Measurements from ENCODE around the gene CEP350.

CEP350 gene

GRCh38 chr1:179921981-179922872 lies 32.4 kb upstream of the CEP350 start:
- H3K4me1 ChIP-seq (ENCODE audit: control extremely low read depth in 1 of 4, control insufficient read depth in 4 of 4, insufficient read depth in 4 of 4, low read length in 3 of 4) = peaks cover 0 to 6% (median 0%) of the 10 kb centered on the region in 4 experiments
- no peaks in the 10 kb centered on the region for H3K9me3 ChIP-seq (ENCODE audit: control extremely low read depth in 1 of 5, control insufficient read depth in 4 of 5, insufficient read depth in 2 of 5, low read depth in 1 of 5, low read length in 4 of 5)
- H3K27ac ChIP-seq (ENCODE audit: insufficient read depth in 1 of 2, low read depth in 1 of 2, low read length in 2 of 2, poor library complexity in 1 of 2, severe bottlenecking in 2 of 2) = no peak overlapping the region
- ChIA-PET POLR2A (interaction anchor here (0.6 kb wide), 1 partner anchor 154 kb away, joined by 5 read pairs; no protein-coding TSS in a partner anchor), CTCF (interaction anchor here (0.7 to 1.5 kb wide), 5 partner anchors 9 to 28 kb away, joined by 3 to 5 read pairs (median 3); no protein-coding TSS in a partner anchor)
- 98% methylated on average over 4 of the region's 8 CpGs for WGBS (ENCODE audit: insufficient coverage)
- peaks cover 7 to 33% (median 23%) of the 10 kb centered on the region in 4 experiments for H3K36me3 ChIP-seq (ENCODE audit: control insufficient read depth in 4 of 4, insufficient read depth in 4 of 4, low read length in 3 of 4)
- H3K4me3 ChIP-seq (ENCODE audit: control insufficient read depth in 1 of 7, extremely low read depth in 1 of 7, insufficient read depth in 4 of 7, low read depth in 2 of 7, low read length in 6 of 7) = no peak overlapping the region
- no peaks in the 10 kb centered on the region for H3K27me3 ChIP-seq (replicated peaks in 2 of 5; ENCODE audit: control insufficient read depth in 4 of 5, insufficient read depth in 5 of 5, low read length in 4 of 5)
- no peak for DNase-seq

GRCh38 chr1:179923029-179923428 lies 31.6 kb upstream of the CEP350 start:
- Histone ChIP-seq H3K4me1 (ENCODE audit: control extremely low read depth in 1 of 4, control insufficient read depth in 4 of 4, insufficient read depth in 4 of 4, low read length in 3 of 4) (peaks cover 0 to 6% (median 0%) of the 10 kb centered on the region in 4 experiments), H3K36me3 (ENCODE audit: control insufficient read depth in 4 of 4, insufficient read depth in 4 of 4, low read length in 3 of 4) (peaks cover under 1 to 25% (median 15%) of the 10 kb centered on the region in 4 experiments), H3K27ac (ENCODE audit: insufficient read depth in 1 of 2, low read depth in 1 of 2, low read length in 2 of 2, poor library complexity in 1 of 2, severe bottlenecking in 2 of 2) (no peak overlapping the region), H3K27me3 (replicated peaks in 2 of 5; ENCODE audit: control insufficient read depth in 4 of 5, insufficient read depth in 5 of 5, low read length in 4 of 5) (no peaks in the 10 kb centered on the region), H3K9me3 (ENCODE audit: control extremely low read depth in 1 of 5, control insufficient read depth in 4 of 5, insufficient read depth in 2 of 5, low read depth in 1 of 5, low read length in 4 of 5) (no peaks in the 10 kb centered on the region), H3K4me3 (ENCODE audit: control insufficient read depth in 1 of 7, extremely low read depth in 1 of 7, insufficient read depth in 4 of 7, low read depth in 2 of 7, low read length in 6 of 7) (no peak overlapping the region)
- DNase-seq = peak in 1 of 3 donors; percentile 9
- ChIA-PET POLR2A (no interaction called here), CTCF (interaction anchor here (0.9 to 1.5 kb wide), 3 partner anchors 13 to 28 kb away, joined by 3 to 4 read pairs (median 3); no protein-coding TSS in a partner anchor)

GRCh38 chr1:179924268-179924667 lies 30.3 kb upstream of the CEP350 start:
- WGBS (ENCODE audit: insufficient coverage) = no CpG with 5 or more reads among the region's 1 CpG

GRCh38 chr1:179925302-179925701 lies 29.3 kb upstream of the CEP350 start:
- H3K27me3 ChIP-seq (replicated peaks in 2 of 5; ENCODE audit: control insufficient read depth in 4 of 5, insufficient read depth in 5 of 5, low read length in 4 of 5) = no peaks in the 10 kb centered on the region
- ChIA-PET POLR2A (interaction anchor here (0.6 kb wide), 1 partner anchor 10 kb away, joined by 3 read pairs; no protein-coding TSS in a partner anchor), CTCF (interaction anchor here (1.4 kb wide), 1 partner anchor 17 kb away, joined by 3 read pairs; no protein-coding TSS in a partner anchor)
- peaks cover 0 to 6% (median 0%) of the 10 kb centered on the region in 4 experiments for H3K4me1 ChIP-seq (ENCODE audit: control extremely low read depth in 1 of 4, control insufficient read depth in 4 of 4, insufficient read depth in 4 of 4, low read length in 3 of 4)
- no peak overlapping the region for H3K27ac ChIP-seq (ENCODE audit: insufficient read depth in 1 of 2, low read depth in 1 of 2, low read length in 2 of 2, poor library complexity in 1 of 2, severe bottlenecking in 2 of 2)
- no peak for DNase-seq
- WGBS (ENCODE audit: insufficient coverage) = 100% methylated on average over 2 of the region's 5 CpGs
- no peak overlapping the region for H3K4me3 ChIP-seq (ENCODE audit: control insufficient read depth in 1 of 7, extremely low read depth in 1 of 7, insufficient read depth in 4 of 7, low read depth in 2 of 7, low read length in 6 of 7)
- H3K9me3 ChIP-seq (ENCODE audit: control extremely low read depth in 1 of 5, control insufficient read depth in 4 of 5, insufficient read depth in 2 of 5, low read depth in 1 of 5, low read length in 4 of 5) = no peaks in the 10 kb centered on the region
- H3K36me3 ChIP-seq (ENCODE audit: control insufficient read depth in 4 of 4, insufficient read depth in 4 of 4, low read length in 3 of 4) = peaks cover 0 to 9% (median 3%) of the 10 kb centered on the region in 4 experiments

More at GRCh38 chr1:179924268-179924667, 30.3 kb upstream of the CEP350 start:
- no peaks in the 10 kb centered on the region for H3K27me3 ChIP-seq (replicated peaks in 2 of 5; ENCODE audit: control insufficient read depth in 4 of 5, insufficient read depth in 5 of 5, low read length in 4 of 5)
- ChIA-PET CTCF (no interaction called here), POLR2A (interaction anchor here (0.6 to 1.0 kb wide), 2 partner anchors 8 to 42 kb away, joined by 3 read pairs; partner anchors contain the start of gene TOR1AIP1)
- no peak overlapping the region for H3K4me3 ChIP-seq (ENCODE audit: control insufficient read depth in 1 of 7, extremely low read depth in 1 of 7, insufficient read depth in 4 of 7, low read depth in 2 of 7, low read length in 6 of 7)
- no peaks in the 10 kb centered on the region for H3K9me3 ChIP-seq (ENCODE audit: control extremely low read depth in 1 of 5, control insufficient read depth in 4 of 5, insufficient read depth in 2 of 5, low read depth in 1 of 5, low read length in 4 of 5)
- H3K36me3 ChIP-seq (ENCODE audit: control insufficient read depth in 4 of 4, insufficient read depth in 4 of 4, low read length in 3 of 4) = peaks cover 0 to 14% (median 7%) of the 10 kb centered on the region in 4 experiments
- H3K4me1 ChIP-seq (ENCODE audit: control extremely low read depth in 1 of 4, control insufficient read depth in 4 of 4, insufficient read depth in 4 of 4, low read length in 3 of 4) = peaks cover 0 to 6% (median 0%) of the 10 kb centered on the region in 4 experiments
- H3K27ac ChIP-seq (ENCODE audit: insufficient read depth in 1 of 2, low read depth in 1 of 2, low read length in 2 of 2, poor library complexity in 1 of 2, severe bottlenecking in 2 of 2) = no peak overlapping the region
- DNase-seq = no peak

GRCh38 chr1:179925922-179926849 lies 28.4 kb upstream of the CEP350 start:
- no peak overlapping the region for H3K4me3 ChIP-seq (ENCODE audit: control insufficient read depth in 1 of 7, extremely low read depth in 1 of 7, insufficient read depth in 4 of 7, low read depth in 2 of 7, low read length in 6 of 7)
- WGBS (ENCODE audit: insufficient coverage) = no CpG with 5 or more reads among the region's 4 CpGs
- POLR2A ChIA-PET = no interaction called here
- DNase-seq = no peak
- H3K9me3 ChIP-seq (ENCODE audit: control extremely low read depth in 1 of 5, control insufficient read depth in 4 of 5, insufficient read depth in 2 of 5, low read depth in 1 of 5, low read length in 4 of 5) = no peaks in the 10 kb centered on the region
- H3K36me3 ChIP-seq (ENCODE audit: control insufficient read depth in 4 of 4, insufficient read depth in 4 of 4, low read length in 3 of 4) = peaks cover 0 to 9% (median 3%) of the 10 kb centered on the region in 4 experiments
- no peak overlapping the region for H3K27ac ChIP-seq (ENCODE audit: insufficient read depth in 1 of 2, low read depth in 1 of 2, low read length in 2 of 2, poor library complexity in 1 of 2, severe bottlenecking in 2 of 2)
- no peaks in the 10 kb centered on the region for H3K27me3 ChIP-seq (replicated peaks in 2 of 5; ENCODE audit: control insufficient read depth in 4 of 5, insufficient read depth in 5 of 5, low read length in 4 of 5)
- CTCF ChIA-PET = interaction anchor here (1.4 kb wide), 1 partner anchor 16 kb away, joined by 3 read pairs; no protein-coding TSS in a partner anchor
- H3K4me1 ChIP-seq (ENCODE audit: control extremely low read depth in 1 of 4, control insufficient read depth in 4 of 4, insufficient read depth in 4 of 4, low read length in 3 of 4) = peaks cover 0 to 6% (median 0%) of the 10 kb centered on the region in 4 experiments

- ChIA-PET CTCF (interaction anchor here (1.4 kb wide), 1 partner anchor 16 kb away, joined by 3 read pairs; no protein-coding TSS in a partner anchor), POLR2A (no interaction called here)
- H3K27ac ChIP-seq (ENCODE audit: insufficient read depth in 1 of 2, low read depth in 1 of 2, low read length in 2 of 2, poor library complexity in 1 of 2, severe bottlenecking in 2 of 2) = no peak overlapping the region
- no peak overlapping the region for H3K4me3 ChIP-seq (ENCODE audit: control insufficient read depth in 1 of 7, extremely low read depth in 1 of 7, insufficient read depth in 4 of 7, low read depth in 2 of 7, low read length in 6 of 7)
- H3K27me3 ChIP-seq (replicated peaks in 2 of 5; ENCODE audit: control insufficient read depth in 4 of 5, insufficient read depth in 5 of 5, low read length in 4 of 5) = no peaks in the 10 kb centered on the region
- DNase-seq = no peak
- 95% methylated on average over 2 of the region's 3 CpGs for WGBS (ENCODE audit: insufficient coverage)
- peaks cover 0 to 4% (median 0%) of the 10 kb centered on the region in 4 experiments for H3K36me3 ChIP-seq (ENCODE audit: control insufficient read depth in 4 of 4, insufficient read depth in 4 of 4, low read length in 3 of 4)
- H3K9me3 ChIP-seq (ENCODE audit: control extremely low read depth in 1 of 5, control insufficient read depth in 4 of 5, insufficient read depth in 2 of 5, low read depth in 1 of 5, low read length in 4 of 5) = no peaks in the 10 kb centered on the region
- peaks cover 0 to 6% (median 0%) of the 10 kb centered on the region in 4 experiments for H3K4me1 ChIP-seq (ENCODE audit: control extremely low read depth in 1 of 4, control insufficient read depth in 4 of 4, insufficient read depth in 4 of 4, low read length in 3 of 4)
Observed at GRCh38 chr1:179926850-179927205, 27.8 kb upstream of the CEP350 start.

Data from common myeloid progenitor, CD34-positive (primary cell).